NCI-H526 treated with DMSO at 0.1 percent for 48 hours (cell line): Measurements from ENCODE around the gene CTCFL.

ENCODE experiments used
- DNase-seq: peaks from one replicate; lab custom pipeline; 2025; lab: John Stamatoyannopoulos, UW

The CTCFL gene

GRCh38 chr20:57465486-57465885 lies 59.5 kb downstream of the CTCFL start:
- DNase-seq: no peak

- no peak for DNase-seq
Observed at GRCh38 chr20:57464642-57465211, 60.2 kb downstream of the CTCFL start.

- DNase-seq: no peak
Observed at GRCh38 chr20:57462781-57463180, 62.2 kb downstream of the CTCFL start.

GRCh38 chr20:57461726-57462125 lies 63.2 kb downstream of the CTCFL start:
- no peak for DNase-seq

GRCh38 chr20:57460781-57461465 lies 64.0 kb downstream of the CTCFL start:
- no peak for DNase-seq

- no peak for DNase-seq
Observed at GRCh38 chr20:57459897-57460296, 65.0 kb downstream of the CTCFL start.

- no peak for DNase-seq
Observed at GRCh38 chr20:57459278-57459677, 65.7 kb downstream of the CTCFL start.

- no peak for DNase-seq
Observed at GRCh38 chr20:57458400-57459160, 66.4 kb downstream of the CTCFL start.

GRCh38 chr20:57457243-57458095 lies 67.5 kb downstream of the CTCFL start:
- DNase-seq: no peak

- DNase-seq: no peak
Observed at GRCh38 chr20:57456116-57456515, 68.8 kb downstream of the CTCFL start.

- DNase-seq: no peak
Observed at GRCh38 chr20:57455386-57455785, 69.6 kb downstream of the CTCFL start.

- DNase-seq: no peak
Observed at GRCh38 chr20:57451795-57452661, 72.9 kb downstream of the CTCFL start.

- no peak for DNase-seq
Observed at GRCh38 chr20:57451431-57451794, 73.5 kb downstream of the CTCFL start.

GRCh38 chr20:57450931-57451330 lies 74.0 kb downstream of the CTCFL start:
- no peak for DNase-seq

GRCh38 chr20:57450419-57450818 lies 74.5 kb downstream of the CTCFL start:
- no peak for DNase-seq

GRCh38 chr20:57449398-57450354 lies 75.3 kb downstream of the CTCFL start:
- DNase-seq: no peak

- DNase-seq: no peak
Observed at GRCh38 chr20:57448764-57449354, 76.1 kb downstream of the CTCFL start.
